Measurements from ENCODE around the gene SNIP1.

Gene SNIP1

DNA sequence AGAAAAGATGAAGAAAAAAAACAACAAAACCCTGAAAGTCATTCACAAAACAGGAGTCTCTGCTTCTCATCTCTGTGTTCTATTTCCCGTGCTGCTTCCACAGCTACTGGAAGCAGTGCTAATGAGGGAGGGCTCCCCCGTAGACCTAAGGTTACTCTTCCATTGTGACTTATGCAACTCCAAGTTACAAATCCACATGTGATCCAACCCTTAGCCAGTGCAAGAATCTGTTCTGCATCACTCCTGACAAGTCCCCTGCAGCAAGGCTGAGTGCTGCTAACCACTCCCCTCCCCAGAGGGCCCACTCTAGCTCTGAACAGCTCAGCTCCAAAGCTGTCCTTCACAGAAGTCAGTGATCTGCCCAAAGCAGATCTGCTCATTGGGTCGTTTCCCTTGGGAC lies 12.9 kb upstream of the SNIP1 start:
- ChIA-PET POLR2A (no interaction called here), CTCF (interaction anchor here (0.6 kb wide), 1 partner anchor 113 kb away, joined by 3 read pairs; no protein-coding TSS in a partner anchor)
- H3K4me1 ChIP-seq (ENCODE audit: control insufficient read depth, insufficient read depth, low read length): no peaks in the 10 kb centered on the region
- H3K36me3 ChIP-seq (ENCODE audit: control insufficient read depth in 2 of 2, insufficient read depth in 1 of 2, low read length in 2 of 2): peaks cover 23 to 88% of the 10 kb centered on the region in 2 experiments
- no peak overlapping the region for H3K27ac ChIP-seq (ENCODE audit: extremely low read depth, low read depth, low read length)
- no peak for TF ChIP-seq ZNF660 (tag by site-specific recombination; IDR thresholded peaks at IDR 0.05)
- TF ChIP-seq ZNF600 (tag by site-specific recombination; IDR thresholded peaks at IDR 0.05): no peak
- no peak for TF ChIP-seq ZNF221 (tag by site-specific recombination; IDR thresholded peaks at IDR 0.05; ENCODE audit: borderline replicate concordance)
- TF ChIP-seq MYNN (tag by site-specific recombination; IDR thresholded peaks at IDR 0.05; ENCODE audit: borderline replicate concordance): no peak
- TF ChIP-seq ZFP3 (tag by site-specific recombination; IDR thresholded peaks at IDR 0.05; ENCODE audit: low read depth): no peak
- no peak for TF ChIP-seq ZIC2 (tag by site-specific recombination; IDR thresholded peaks at IDR 0.05)
- no peaks in the 10 kb centered on the region for H3K9me3 ChIP-seq (ENCODE audit: control insufficient read depth, insufficient read depth, low read depth, low read length)
- no peak overlapping the region for H3K4me3 ChIP-seq (ENCODE audit: low read depth, low read length)

DNA sequence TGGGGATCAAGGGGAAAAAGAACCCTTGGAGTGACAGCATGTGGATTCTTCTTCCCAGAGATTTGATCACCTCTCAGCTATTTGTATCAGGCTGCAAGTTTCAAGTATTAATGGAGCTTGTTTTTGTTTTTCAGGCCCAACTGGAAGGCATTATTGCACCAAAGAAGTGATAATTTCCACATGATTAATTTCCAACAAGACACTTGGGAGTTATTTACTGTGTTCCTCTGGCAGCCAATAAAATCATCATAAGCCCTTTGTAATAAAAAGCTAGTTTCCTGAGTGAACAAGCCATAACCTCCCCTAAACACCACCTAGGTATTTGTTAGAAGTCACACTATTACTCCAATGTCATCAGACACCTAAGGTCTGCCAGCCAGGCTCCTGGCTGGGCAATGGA lies 10.8 kb upstream of the SNIP1 start:
- no peaks in the 10 kb centered on the region for H3K4me1 ChIP-seq (ENCODE audit: control insufficient read depth, insufficient read depth, low read length)
- H3K27ac ChIP-seq (ENCODE audit: extremely low read depth, low read depth, low read length): no peak overlapping the region
- H3K9me3 ChIP-seq (ENCODE audit: control insufficient read depth, insufficient read depth, low read depth, low read length): no peaks in the 10 kb centered on the region
- H3K4me3 ChIP-seq (ENCODE audit: low read depth, low read length): no peak overlapping the region
- ChIA-PET POLR2A (interaction anchor here (1.2 kb wide), 1 partner anchor 11 kb away, joined by 6 read pairs; the partner anchor contains the start of gene SNIP1), CTCF (interaction anchor here (1.0 to 1.2 kb wide), 2 partner anchors 9 to 130 kb away, joined by 3 to 7 read pairs; no protein-coding TSS in a partner anchor)
- peaks cover 19 to 76% of the 10 kb centered on the region in 2 experiments; a peak in 2 of 3 replicates for H3K36me3 ChIP-seq (ENCODE audit: control insufficient read depth in 2 of 2, insufficient read depth in 1 of 2, low read length in 2 of 2)
- TF ChIP-seq SP7 (tag by site-specific recombination; IDR thresholded peaks at IDR 0.05): 0 out of 2 replicates have a peak, but pooled peaks have one; percentile 13
- TF ChIP-seq, protein P1, sequence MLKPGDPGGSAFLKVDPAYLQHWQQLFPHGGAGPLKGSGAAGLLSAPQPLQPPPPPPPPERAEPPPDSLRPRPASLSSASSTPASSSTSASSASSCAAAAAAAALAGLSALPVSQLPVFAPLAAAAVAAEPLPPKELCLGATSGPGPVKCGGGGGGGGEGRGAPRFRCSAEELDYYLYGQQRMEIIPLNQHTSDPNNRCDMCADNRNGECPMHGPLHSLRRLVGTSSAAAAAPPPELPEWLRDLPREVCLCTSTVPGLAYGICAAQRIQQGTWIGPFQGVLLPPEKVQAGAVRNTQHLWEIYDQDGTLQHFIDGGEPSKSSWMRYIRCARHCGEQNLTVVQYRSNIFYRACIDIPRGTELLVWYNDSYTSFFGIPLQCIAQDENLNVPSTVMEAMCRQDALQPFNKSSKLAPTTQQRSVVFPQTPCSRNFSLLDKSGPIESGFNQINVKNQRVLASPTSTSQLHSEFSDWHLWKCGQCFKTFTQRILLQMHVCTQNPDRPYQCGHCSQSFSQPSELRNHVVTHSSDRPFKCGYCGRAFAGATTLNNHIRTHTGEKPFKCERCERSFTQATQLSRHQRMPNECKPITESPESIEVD (tag by site-specific recombination; IDR thresholded peaks at IDR 0.05): peak; percentile 79
- TF ChIP-seq ZXDB (tag by site-specific recombination; IDR thresholded peaks at IDR 0.05): no peak
- 0 out of 2 replicates have a peak, but pooled peaks have one; percentile 20 for TF ChIP-seq BCL6B (tag by site-specific recombination; IDR thresholded peaks at IDR 0.05)

- Histone ChIP-seq H3K4me3 (ENCODE audit: low read depth, low read length) (no peak overlapping the region), H3K4me1 (ENCODE audit: control insufficient read depth, insufficient read depth, low read length) (no peaks in the 10 kb centered on the region), H3K27ac (ENCODE audit: extremely low read depth, low read depth, low read length) (no peak overlapping the region), H3K36me3 (ENCODE audit: control insufficient read depth in 2 of 2, insufficient read depth in 1 of 2, low read length in 2 of 2) (peaks cover 6 to 56% of the 10 kb centered on the region in 2 experiments; a peak in 2 of 3 replicates), H3K9me3 (ENCODE audit: control insufficient read depth, insufficient read depth, low read depth, low read length) (no peaks in the 10 kb centered on the region)
- POLR2A ChIA-PET: interaction anchor here (1.1 kb wide), 1 partner anchor 203 kb away, joined by 3 read pairs; no protein-coding TSS in a partner anchor
- CTCF ChIA-PET: no interaction called here
- TF ChIP-seq KLF17 (tag by site-specific recombination; IDR thresholded peaks at IDR 0.05) (no peak), BCL6B (tag by site-specific recombination; IDR thresholded peaks at IDR 0.05) (no peak), ZNF138 (tag by site-specific recombination; IDR thresholded peaks at IDR 0.05; ENCODE audit: borderline replicate concordance) (no peak), MZF1 (tag by site-specific recombination; IDR thresholded peaks at IDR 0.05; ENCODE audit: borderline replicate concordance) (no peak), ZIC2 (tag by site-specific recombination; IDR thresholded peaks at IDR 0.05) (no peak), ZBTB7A (tag by site-specific recombination; IDR thresholded peaks at IDR 0.05; ENCODE audit: low read depth) (no peak)
- TF ChIP-seq, protein P2, sequence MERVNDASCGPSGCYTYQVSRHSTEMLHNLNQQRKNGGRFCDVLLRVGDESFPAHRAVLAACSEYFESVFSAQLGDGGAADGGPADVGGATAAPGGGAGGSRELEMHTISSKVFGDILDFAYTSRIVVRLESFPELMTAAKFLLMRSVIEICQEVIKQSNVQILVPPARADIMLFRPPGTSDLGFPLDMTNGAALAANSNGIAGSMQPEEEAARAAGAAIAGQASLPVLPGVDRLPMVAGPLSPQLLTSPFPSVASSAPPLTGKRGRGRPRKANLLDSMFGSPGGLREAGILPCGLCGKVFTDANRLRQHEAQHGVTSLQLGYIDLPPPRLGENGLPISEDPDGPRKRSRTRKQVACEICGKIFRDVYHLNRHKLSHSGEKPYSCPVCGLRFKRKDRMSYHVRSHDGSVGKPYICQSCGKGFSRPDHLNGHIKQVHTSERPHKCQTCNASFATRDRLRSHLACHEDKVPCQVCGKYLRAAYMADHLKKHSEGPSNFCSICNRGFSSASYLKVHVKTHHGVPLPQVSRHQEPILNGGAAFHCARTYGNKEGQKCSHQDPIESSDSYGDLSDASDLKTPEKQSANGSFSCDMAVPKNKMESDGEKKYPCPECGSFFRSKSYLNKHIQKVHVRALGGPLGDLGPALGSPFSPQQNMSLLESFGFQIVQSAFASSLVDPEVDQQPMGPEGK (tag by site-specific recombination; IDR thresholded peaks at IDR 0.05): no peak
- TF ChIP-seq, protein P3, sequence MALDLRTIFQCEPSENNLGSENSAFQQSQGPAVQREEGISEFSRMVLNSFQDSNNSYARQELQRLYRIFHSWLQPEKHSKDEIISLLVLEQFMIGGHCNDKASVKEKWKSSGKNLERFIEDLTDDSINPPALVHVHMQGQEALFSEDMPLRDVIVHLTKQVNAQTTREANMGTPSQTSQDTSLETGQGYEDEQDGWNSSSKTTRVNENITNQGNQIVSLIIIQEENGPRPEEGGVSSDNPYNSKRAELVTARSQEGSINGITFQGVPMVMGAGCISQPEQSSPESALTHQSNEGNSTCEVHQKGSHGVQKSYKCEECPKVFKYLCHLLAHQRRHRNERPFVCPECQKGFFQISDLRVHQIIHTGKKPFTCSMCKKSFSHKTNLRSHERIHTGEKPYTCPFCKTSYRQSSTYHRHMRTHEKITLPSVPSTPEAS (tag by site-specific recombination; IDR thresholded peaks at IDR 0.05): no peak
These were observed 8.9 kb upstream of the SNIP1 start for GRCh38 chr1:37562984-37563383.

Measured in HEK293 (cell line).